HepG2 (cell line): ENCODE data around the gene SIK3. TPM values are rescaled to one million over a fixed set of nuclear protein-coding genes. Genes with fewer than 3 reads are reported as not detected.

Experiments used
- ATAC-seq: fragments of 200-7000 bp; cut with Tn5 transposase; 3 replicates; pipeline ENCODE4 v1.9.1; 2020; ENCODE audit warnings: mild to moderate bottlenecking, moderate library complexity
- BruUV-seq: library from RNA; stranded (reverse); fragments of 400-500 nt; replicated peaks from 2 replicates; lab custom pipeline; 2021; lab: Mats Ljungman, UMichigan
- CTCF ChIA-PET: fragments of 300-600 bp; formaldehyde crosslinking; extraction: SDS; loops from one replicate; lab custom pipeline; 2021; ENCODE audit warnings: low total read pairs, inconsistent platforms, low intra/inter-chr PET ratio; lab: Yijun Ruan, JAX
- POLR2A ChIA-PET: fragments of 350-600 bp; sonication (Branson Sonifier 250); formaldehyde crosslinking; loops from one replicate; lab custom pipeline; 2020; ENCODE audit warnings: antibody characterized with exemption, inconsistent platforms; lab: Yijun Ruan, JAX
- DNase-seq: peaks from one replicate; pipeline ENCODE4 v3.0.0-alpha.2; 2015; ENCODE audit warnings: low spot score
- FAIRE-seq: peaks from 3 replicates; lab custom pipeline; 2011; peaks lifted over from hg19 to GRCh38; lab: Jason Lieb, UNC
- H2AFZ ChIP-seq: one replicate; pipeline ENCODE4 v1.6.1; 2011; ENCODE audit warnings: low read length, inconsistent platforms
- H3K27ac ChIP-seq: fragments of 300-600 bp; 3 replicates; pipeline ENCODE4 v1.8.0; 2011; ENCODE audit warnings: mixed run types, mild to moderate bottlenecking, mixed read lengths, low read length, inconsistent platforms; ENCODE audit not compliant: insufficient read depth; ENCODE audit errors: extremely low read length
- H3K27me3 ChIP-seq, 2 experiments: fragments of 200-600 bp in 1 of 2; 2 replicates in 1 of 2; 3 replicates in 1 of 2; pipeline versions ENCODE4 v1.6.0 to v1.8.0; 2011; ENCODE audit warnings: low read length in 2 of 2, mild to moderate bottlenecking in 2 of 2, moderate library complexity in 2 of 2, inconsistent platforms in 1 of 2; ENCODE audit not compliant: insufficient read depth in 2 of 2, control insufficient read depth in 1 of 2
- H3K36me3 ChIP-seq, 2 experiments: fragments of 200-600 bp in 1 of 2; replicated peaks in 1 of 2; 2 replicates in 1 of 2; 3 replicates in 1 of 2; pipeline versions ENCODE4 v1.5.1 to v1.8.0; 2011; ENCODE audit warnings: low read length in 2 of 2, inconsistent platforms in 1 of 2; ENCODE audit not compliant: insufficient read depth in 2 of 2, control insufficient read depth in 1 of 2
- H3K4me1 ChIP-seq: 2 replicates; pipeline ENCODE4 v1.5.1; 2012; ENCODE audit warnings: low read length, inconsistent platforms; ENCODE audit not compliant: insufficient read depth
- H3K4me2 ChIP-seq: 2 replicates; pipeline ENCODE4 v1.6.0; 2011; ENCODE audit warnings: low read depth, low read length, inconsistent platforms
- H3K4me3 ChIP-seq, 3 experiments: fragments of 200-600 bp in 1 of 3; sonication (generic), shearing (Covaris generic) in 1 of 3; replicated peaks in 1 of 3; 2 replicates each; pipeline ENCODE4 v1.5.1; 2011 to 2016; ENCODE audit warnings: low read length in 3 of 3, inconsistent platforms in 2 of 3, low read depth in 2 of 3, mild to moderate bottlenecking in 2 of 3, control low read depth in 1 of 3, mixed read lengths in 1 of 3; ENCODE audit not compliant: insufficient read depth in 1 of 3
- H3K79me2 ChIP-seq: one replicate; pipeline ENCODE4 v1.6.1; 2011; ENCODE audit warnings: low read length, inconsistent platforms; ENCODE audit not compliant: insufficient read depth
- H3K9ac ChIP-seq: 2 replicates; pipeline ENCODE4 v1.6.0; 2011; ENCODE audit warnings: mild to moderate bottlenecking, low read depth, low read length, inconsistent platforms; ENCODE audit not compliant: insufficient read depth
- H3K9me3 ChIP-seq: 2 replicates; pipeline ENCODE4 v1.5.1; 2012; ENCODE audit warnings: mild to moderate bottlenecking, low read length
- H4K20me1 ChIP-seq: 2 replicates; pipeline ENCODE4 v1.6.0; 2011; ENCODE audit warnings: inconsistent platforms, mild to moderate bottlenecking, low read length, moderate library complexity; ENCODE audit not compliant: insufficient read depth
- MIXL1 ChIP-seq: IDR thresholded peaks from 2 replicates; pipeline ENCODE4 v1.6.1; 2016
- RORA ChIP-seq: sonication (generic); formaldehyde crosslinking; IDR thresholded peaks from 2 replicates; pipeline ENCODE4 v1.5.0; 2020; ENCODE audit warnings: mild to moderate bottlenecking, missing genetic modification reagents, moderate library complexity
- ZNF329 ChIP-seq: sonication (generic); formaldehyde crosslinking; IDR thresholded peaks from 2 replicates; pipeline ENCODE4 v1.9.0; 2021; ENCODE audit warnings: low read depth, mild to moderate bottlenecking, missing genetic modification reagents
- ZSCAN20 ChIP-seq: sonication (generic); formaldehyde crosslinking; IDR thresholded peaks from 2 replicates; pipeline ENCODE4 v1.4.0; 2020; ENCODE audit warnings: missing genetic modification reagents, mild to moderate bottlenecking, borderline replicate concordance
- WGBS: methylation state at CpG from one replicate; pipeline ENCODE4 v1.1.6; 2017; ENCODE audit warnings: low lambda C conversion rate; 5-methylcytosine and 5-hydroxymethylcytosine counted together
- in situ Hi-C: cut with HindIII; loops from 2 replicates; pipeline ENCODE4 v1.10.0; 2017; ENCODE audit warnings: low pct_unique_long_range_greater_than_20kb; ENCODE audit not compliant: extremely low pct_ligation_motif_present
- intact Hi-C: fragments of 100-400 bp; cut with micrococcal nuclease; formaldehyde crosslinking; loops from one replicate; pipeline ENCODE4 v1.10.0; 2022; ENCODE audit not compliant: unreplicated experiment
- polyA plus RNA-seq, 8 experiments: library from polyadenylated mRNA; depleted of rRNA in 3 of 8; stranded (reverse) in 7 of 8; unstranded in 1 of 8; fragments of >200 nt; fragmentation: Illumina TruSeq in 4 of 8; extraction: Trizol in 4 of 8; gene quantifications; 2 replicates each; pipeline versions ENCODE4 v1.2.1 to v1.2.3, GENCODE V29; 2011 to 2016; ENCODE audit warnings: low read depth in 4 of 8, missing spikeins in 1 of 8, mixed read lengths in 1 of 8; ENCODE audit not compliant: insufficient read depth in 1 of 8
- total RNA-seq, 5 experiments: library from RNA; depleted of rRNA; stranded (reverse); fragments of >200 nt; fragmentation: Illumina TruSeq; extraction: Trizol; gene quantifications; 2 replicates each; pipeline ENCODE4 v1.2.3, GENCODE V29; 2016; ENCODE audit warnings: low read depth in 1 of 5
- TF ChIP-seq, protein P1 (sequence below): sonication (generic); formaldehyde crosslinking; IDR thresholded peaks from 2 replicates; pipeline ENCODE4 v1.8.1; 2023; ENCODE audit warnings: mild to moderate bottlenecking, inconsistent platforms, moderate library complexity, missing genetic modification reagents, borderline replicate concordance
- TF ChIP-seq, protein P2 (sequence below): sonication (generic); formaldehyde crosslinking; IDR thresholded peaks from 2 replicates; pipeline ENCODE4 v1.5.0; 2020; ENCODE audit warnings: missing genetic modification reagents

SIK3 gene
- total and polyA plus RNA-seq, 2 of the 13 experiments (the other 11 are each of a cell fraction or from before 2014, with no cell fraction given): 5.7 to 9.8 TPM

DNA sequence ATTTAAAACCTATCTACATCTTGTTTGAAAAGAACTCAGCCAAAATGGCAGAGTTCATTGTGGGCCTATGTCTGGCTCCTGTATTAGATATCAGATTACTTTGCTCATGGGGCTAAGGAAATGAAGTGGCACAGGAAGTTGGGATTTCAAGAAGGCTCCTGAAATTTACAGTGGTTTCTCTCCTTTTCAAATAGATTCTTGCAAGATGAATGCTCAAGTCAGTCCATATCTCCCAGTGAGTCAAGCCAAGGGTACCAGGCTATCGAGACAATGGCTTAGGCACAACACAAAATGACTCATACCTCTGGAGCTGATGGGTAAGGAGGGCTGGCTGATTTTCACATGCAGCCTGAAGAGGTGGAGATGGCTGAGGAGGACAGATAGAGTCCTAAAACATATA, 236.7 kb downstream of the SIK3 start:
- ATAC-seq (no peak), DNase-seq (no peak), FAIRE-seq (no peak)
- TF ChIP-seq ZSCAN20 (CRISPR knock-in tag) (no peak), MIXL1 (no peak), RORA (no peak), ZNF329 (CRISPR knock-in tag) (no peak)
- TF ChIP-seq, protein P1, sequence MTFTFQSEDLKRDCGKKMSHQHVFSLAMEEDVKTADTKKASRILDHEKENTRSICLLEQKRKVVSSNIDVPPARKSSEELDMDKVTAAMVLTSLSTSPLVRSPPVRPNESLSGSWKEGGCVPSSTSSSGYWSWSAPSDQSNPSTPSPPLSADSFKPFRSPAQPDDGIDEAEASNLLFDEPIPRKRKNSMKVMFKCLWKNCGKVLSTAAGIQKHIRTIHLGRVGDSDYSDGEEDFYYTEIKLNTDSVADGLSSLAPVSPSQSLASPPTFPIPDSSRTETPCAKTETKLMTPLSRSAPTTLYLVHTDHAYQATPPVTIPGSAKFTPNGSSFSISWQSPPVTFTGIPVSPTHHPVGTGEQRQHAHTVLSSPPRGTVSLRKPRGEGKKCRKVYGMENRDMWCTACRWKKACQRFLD (CRISPR knock-in tag): no peak
- Histone ChIP-seq H3K27me3 (no peaks in the 10 kb centered on the region), H3K4me3 (no peak overlapping the region), H3K36me3 (peaks cover 21 to 72% of the 10 kb centered on the region in 2 experiments), H3K4me1 (no peaks in the 10 kb centered on the region), H4K20me1 (no peaks in the 10 kb centered on the region), H3K79me2 (no peaks in the 10 kb centered on the region), H3K4me2 (no peak overlapping the region), H3K9ac (no peak overlapping the region), H3K27ac (no peak overlapping the region), H2AFZ (no peak overlapping the region), H3K9me3 (no peaks in the 10 kb centered on the region)
- in situ Hi-C loops: no loop called here
- POLR2A ChIA-PET: no interaction called here
- CTCF ChIA-PET: no interaction called here
- no TSS peak for BruUV-seq
- WGBS: 95% methylated on average over 1 of the region's 1 CpG
- intact Hi-C loops: no loop called here

DNA sequence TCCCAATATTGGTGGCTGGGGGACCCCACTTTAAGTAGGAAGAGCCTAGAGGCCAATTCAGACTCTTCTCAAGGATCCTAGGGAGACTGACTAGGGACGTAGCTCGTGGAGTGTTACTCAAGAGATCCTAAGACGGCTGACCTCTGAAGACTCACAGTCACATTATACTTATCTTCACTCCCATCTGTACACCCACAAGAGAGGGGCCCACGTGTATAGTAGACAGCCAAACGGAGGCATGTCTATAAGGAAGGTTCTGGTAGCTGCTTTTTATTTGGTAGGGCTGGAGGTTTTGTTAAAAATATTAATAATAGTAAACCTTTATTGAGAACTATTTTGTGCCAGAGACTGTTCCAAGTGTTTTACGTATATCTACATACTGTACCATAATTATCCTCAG, 237.9 kb downstream of the SIK3 start:
- Histone ChIP-seq H3K4me1 (no peaks in the 10 kb centered on the region), H3K27ac (no peak overlapping the region), H3K36me3 (peaks cover 17 to 65% of the 10 kb centered on the region in 2 experiments), H3K9ac (no peak overlapping the region), H3K27me3 (no peaks in the 10 kb centered on the region), H3K4me3 (no peak overlapping the region), H3K79me2 (no peaks in the 10 kb centered on the region), H3K4me2 (no peak overlapping the region), H3K9me3 (no peaks in the 10 kb centered on the region), H4K20me1 (no peaks in the 10 kb centered on the region), H2AFZ (no peak overlapping the region)
- DNase-seq (no peak), ATAC-seq (no peak), FAIRE-seq (no peak)
- TF ChIP-seq, protein P2, sequence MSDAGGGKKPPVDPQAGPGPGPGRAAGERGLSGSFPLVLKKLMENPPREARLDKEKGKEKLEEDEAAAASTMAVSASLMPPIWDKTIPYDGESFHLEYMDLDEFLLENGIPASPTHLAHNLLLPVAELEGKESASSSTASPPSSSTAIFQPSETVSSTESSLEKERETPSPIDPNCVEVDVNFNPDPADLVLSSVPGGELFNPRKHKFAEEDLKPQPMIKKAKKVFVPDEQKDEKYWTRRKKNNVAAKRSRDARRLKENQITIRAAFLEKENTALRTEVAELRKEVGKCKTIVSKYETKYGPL (CRISPR knock-in tag): no peak
- intact Hi-C loops: no loop called here
- in situ Hi-C loops: no loop called here
- no TSS peak for BruUV-seq
- POLR2A ChIA-PET: no interaction called here
- CTCF ChIA-PET: no interaction called here
- 93% methylated on average over 6 of the region's 6 CpGs for WGBS
